ENCODE measurements around the gene TGM2.

DNA sequence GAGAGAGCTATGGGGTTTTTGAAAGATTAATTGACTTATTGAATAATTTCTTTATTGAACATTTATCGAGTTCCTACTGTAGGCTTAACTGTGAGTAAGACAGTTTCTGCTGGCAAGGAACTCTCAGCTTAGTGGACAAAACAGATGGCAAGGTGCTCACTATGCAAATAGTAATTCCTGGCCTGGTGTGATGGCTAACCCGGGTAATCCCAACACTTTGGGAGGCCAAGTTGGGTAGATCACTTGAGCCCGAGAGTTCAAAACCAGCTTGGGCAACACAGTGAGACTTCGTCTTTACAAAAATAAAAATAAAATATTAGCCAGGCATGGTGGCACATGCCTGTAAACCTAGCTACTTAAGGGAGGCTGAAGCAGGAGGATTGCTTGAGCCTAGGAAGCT is 13.5 kb upstream of the TGM2 start:
- TF ChIP-seq, protein P1, sequence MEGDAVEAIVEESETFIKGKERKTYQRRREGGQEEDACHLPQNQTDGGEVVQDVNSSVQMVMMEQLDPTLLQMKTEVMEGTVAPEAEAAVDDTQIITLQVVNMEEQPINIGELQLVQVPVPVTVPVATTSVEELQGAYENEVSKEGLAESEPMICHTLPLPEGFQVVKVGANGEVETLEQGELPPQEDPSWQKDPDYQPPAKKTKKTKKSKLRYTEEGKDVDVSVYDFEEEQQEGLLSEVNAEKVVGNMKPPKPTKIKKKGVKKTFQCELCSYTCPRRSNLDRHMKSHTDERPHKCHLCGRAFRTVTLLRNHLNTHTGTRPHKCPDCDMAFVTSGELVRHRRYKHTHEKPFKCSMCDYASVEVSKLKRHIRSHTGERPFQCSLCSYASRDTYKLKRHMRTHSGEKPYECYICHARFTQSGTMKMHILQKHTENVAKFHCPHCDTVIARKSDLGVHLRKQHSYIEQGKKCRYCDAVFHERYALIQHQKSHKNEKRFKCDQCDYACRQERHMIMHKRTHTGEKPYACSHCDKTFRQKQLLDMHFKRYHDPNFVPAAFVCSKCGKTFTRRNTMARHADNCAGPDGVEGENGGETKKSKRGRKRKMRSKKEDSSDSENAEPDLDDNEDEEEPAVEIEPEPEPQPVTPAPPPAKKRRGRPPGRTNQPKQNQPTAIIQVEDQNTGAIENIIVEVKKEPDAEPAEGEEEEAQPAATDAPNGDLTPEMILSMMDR (IDR thresholded peaks at IDR 0.05): no peak
- TF ChIP-seq POLR2A (IDR thresholded peaks at IDR 0.05): no peak
